HG03378 (cell line): ENCODE data around the gene DSG2.

ENCODE experiments used
- ATAC-seq: cut with Tn5 transposase; IDR thresholded peaks from one replicate; pipeline ENCODE4 v1.9.1; 2021; ENCODE audit warnings: mild to moderate bottlenecking, moderate library complexity; ENCODE audit not compliant: unreplicated experiment

Gene DSG2

GRCh38 chr18:31583185-31583854 lies 85.3 kb downstream of the DSG2 start:
- no peak for ATAC-seq

- ATAC-seq, result no peak
Measured at GRCh38 chr18:31585991-31586390, 88.0 kb downstream of the DSG2 start.

GRCh38 chr18:31586616-31587015 lies 88.6 kb downstream of the DSG2 start:
- ATAC-seq, result no peak

GRCh38 chr18:31587529-31587928 lies 89.6 kb downstream of the DSG2 start:
- ATAC-seq, result no peak

- no peak for ATAC-seq
Measured at GRCh38 chr18:31590570-31590969, 92.6 kb downstream of the DSG2 start.

GRCh38 chr18:31591113-31591512 lies 93.1 kb downstream of the DSG2 start:
- no peak for ATAC-seq

GRCh38 chr18:31591628-31592027 lies 93.7 kb downstream of the DSG2 start, which contains the start of gene TTR:
Gene TTR, plus strand, starts transcription at chr18:31591877. Its CDS starts 26 bp downstream, at chr18:31591903.
- ATAC-seq, result no peak

GRCh38 chr18:31592506-31593157 lies 94.7 kb downstream of the DSG2 start:
- no peak for ATAC-seq

- ATAC-seq, result no peak
Measured at GRCh38 chr18:31595121-31595771, 97.3 kb downstream of the DSG2 start.

- no peak for ATAC-seq
Measured at GRCh38 chr18:31596081-31596872, 98.3 kb downstream of the DSG2 start.

GRCh38 chr18:31598021-31598805 lies 100.2 kb downstream of the DSG2 start:
- no peak for ATAC-seq
